GM19397 (cell line): ENCODE results near the gene MAP3K20.
"Not testable (repeated sequence)": the region's sequence is repeated elsewhere in the genome, so short reads cannot be mapped to it uniquely, and the experiment has no call there.

Experiments
- ATAC-seq: cut with Tn5 transposase; IDR thresholded peaks from one replicate; pipeline ENCODE4 v1.9.1; 2021; ENCODE audit warnings: mild to moderate bottlenecking, moderate library complexity; ENCODE audit not compliant: unreplicated experiment

MAP3K20 gene

GRCh38 chr2:173301549-173301948, 225.9 kb downstream of the MAP3K20 start:
- ATAC-seq = not testable (repeated sequence)

- ATAC-seq = no peak
Observed at GRCh38 chr2:173305303-173305702, 229.7 kb downstream of the MAP3K20 start.

- ATAC-seq = no peak
Observed at GRCh38 chr2:173307293-173307692, 231.6 kb downstream of the MAP3K20 start.

- ATAC-seq = not testable (repeated sequence)
Observed at GRCh38 chr2:173309370-173309769, 233.7 kb downstream of the MAP3K20 start.

GRCh38 chr2:173311844-173312606, 236.4 kb downstream of the MAP3K20 start:
- ATAC-seq = no peak
